ENCODE data around the gene MTREX.

Gene MTREX

GRCh38 chr5:55325621-55326020, 17.8 kb downstream of the MTREX start:
- no peak for DNase-seq

- DNase-seq, result no peak
Observed at GRCh38 chr5:55327281-55327680, 19.5 kb downstream of the MTREX start.

GRCh38 chr5:55331321-55331720, 23.5 kb downstream of the MTREX start:
- no peak for DNase-seq

- no peak for DNase-seq
Observed at GRCh38 chr5:55333017-55333416, 25.2 kb downstream of the MTREX start.

- no peak for DNase-seq
Observed at GRCh38 chr5:55333811-55334210, 26.0 kb downstream of the MTREX start.

GRCh38 chr5:55338092-55338613, 30.4 kb downstream of the MTREX start:
- DNase-seq, result no peak

GRCh38 chr5:55338810-55339243, 31.0 kb downstream of the MTREX start:
- no peak for DNase-seq

GRCh38 chr5:55343107-55343506, 35.3 kb downstream of the MTREX start:
- no peak for DNase-seq

- DNase-seq, result no peak
Observed at GRCh38 chr5:55343609-55344008, 35.8 kb downstream of the MTREX start.

- no peak for DNase-seq
Observed at GRCh38 chr5:55344392-55344992, 36.7 kb downstream of the MTREX start.

GRCh38 chr5:55345327-55345726, 37.5 kb downstream of the MTREX start:
- no peak for DNase-seq

- no peak for DNase-seq
Observed at GRCh38 chr5:55347786-55348185, 40.0 kb downstream of the MTREX start.

GRCh38 chr5:55350754-55351153, 43.0 kb downstream of the MTREX start:
- no peak for DNase-seq

GRCh38 chr5:55356896-55357295, 49.1 kb downstream of the MTREX start:
- no peak for DNase-seq

- DNase-seq, result no peak
Observed at GRCh38 chr5:55360190-55360589, 52.4 kb downstream of the MTREX start.

- no peak for DNase-seq
Observed at GRCh38 chr5:55363856-55364255, 56.1 kb downstream of the MTREX start.

GRCh38 chr5:55364537-55365055, 56.8 kb downstream of the MTREX start:
- DNase-seq, result no peak

- no peak for DNase-seq
Observed at GRCh38 chr5:55370291-55370925, 62.6 kb downstream of the MTREX start.

- no peak for DNase-seq
Observed at GRCh38 chr5:55371145-55371544, 63.4 kb downstream of the MTREX start.

- no peak for DNase-seq
Observed at GRCh38 chr5:55372130-55372925, 64.5 kb downstream of the MTREX start.

- no peak for DNase-seq
Observed at GRCh38 chr5:55377810-55378209, 70.0 kb downstream of the MTREX start.

- DNase-seq, result no peak
Observed at GRCh38 chr5:55383254-55383653, 75.5 kb downstream of the MTREX start.

GRCh38 chr5:55384072-55384471, 76.3 kb downstream of the MTREX start:
- DNase-seq, result no peak

GRCh38 chr5:55385227-55385626, 77.4 kb downstream of the MTREX start:
- no peak for DNase-seq
